Nucleus accumbens (tissue), 56 donors: ENCODE data around the gene HSH2D.
"Not testable (repeated sequence)": the region's sequence is repeated elsewhere in the genome, so short reads cannot be mapped to it uniquely, and the experiment has no call there.

ENCODE experiments used
- DNase-seq, 56 donors: peaks; one replicate each; lab custom pipeline; 2025; lab: John Stamatoyannopoulos, UW

The HSH2D gene

DNA sequence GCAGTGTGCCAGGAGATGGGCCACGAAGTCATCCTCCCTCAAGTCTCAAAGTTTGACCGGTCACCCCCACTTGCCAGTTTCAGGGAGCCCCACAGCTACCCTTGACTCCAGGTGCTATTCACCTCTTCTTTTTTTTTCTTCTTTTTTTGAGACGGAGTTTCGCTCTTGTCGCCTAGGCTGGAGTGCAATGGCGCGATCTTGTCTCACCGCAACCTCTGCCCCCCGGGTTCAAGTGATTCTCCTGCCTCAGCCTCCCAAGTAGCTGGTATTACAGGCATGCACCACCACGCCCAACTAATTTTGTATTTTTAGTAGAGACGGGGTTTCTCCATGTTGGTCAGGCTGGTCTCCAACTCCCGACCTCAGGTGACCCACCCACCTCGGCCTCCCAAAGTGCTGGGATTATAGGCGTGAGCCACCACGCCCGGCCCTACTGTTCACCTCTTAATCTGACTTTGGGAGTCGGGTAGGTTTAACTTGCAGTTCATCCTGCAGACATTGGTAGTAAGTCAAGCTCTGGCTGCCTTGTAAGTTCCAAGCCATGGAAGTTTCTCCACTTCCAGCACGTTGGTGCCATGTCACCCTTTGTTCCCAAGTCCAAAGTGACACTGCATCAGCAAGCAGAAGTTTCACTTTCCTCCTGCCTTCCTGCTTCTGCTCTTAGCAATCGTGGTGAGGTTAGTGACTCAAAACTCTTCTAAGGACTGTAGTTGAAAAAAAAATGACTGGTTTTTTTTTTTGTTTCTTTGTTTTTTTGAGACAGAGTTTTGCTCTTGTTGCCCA, 24.2 kb upstream of the HSH2D start:
- not testable (repeated sequence) for DNase-seq

DNA sequence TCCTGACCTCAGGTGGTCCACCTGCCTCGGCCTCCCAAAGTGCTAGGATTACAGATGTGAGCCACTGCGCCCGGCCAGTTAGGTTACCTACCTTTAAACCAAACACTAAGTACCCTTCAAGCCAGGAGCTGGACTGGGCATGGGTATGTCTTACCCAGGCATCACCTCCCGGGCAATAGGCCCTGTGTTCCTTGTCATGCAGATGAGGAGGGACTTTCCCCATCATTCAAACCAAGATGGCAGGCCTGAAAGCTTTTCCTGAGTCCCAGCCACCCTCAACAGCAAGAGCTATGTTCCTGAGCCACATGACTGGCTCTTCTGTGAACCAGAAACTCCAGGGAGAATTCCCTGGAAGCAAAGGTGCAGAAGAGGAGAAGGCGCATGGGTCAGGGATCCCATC, 22.3 kb upstream of the HSH2D start:
- DNase-seq = no peak

DNA sequence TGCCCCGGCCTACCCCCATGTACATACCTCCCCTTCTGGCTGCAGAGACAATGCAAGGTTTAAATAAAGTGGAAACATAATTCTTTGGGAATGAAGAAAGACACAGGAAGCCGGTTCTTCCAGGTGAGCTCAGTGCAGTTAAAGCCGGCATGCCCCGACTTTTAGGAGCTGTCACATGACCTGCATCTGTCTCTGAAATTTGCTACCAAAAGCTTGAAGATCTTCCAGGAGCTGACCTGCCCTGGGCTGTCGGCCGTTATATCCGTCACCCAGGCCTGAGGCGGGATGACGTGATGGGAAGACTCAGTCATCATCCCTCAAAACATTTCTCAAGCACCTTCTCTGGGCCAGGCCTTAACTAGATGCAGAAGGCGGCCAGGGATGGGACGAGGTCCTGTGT, 21.5 kb upstream of the HSH2D start:
- no peak for DNase-seq

DNA sequence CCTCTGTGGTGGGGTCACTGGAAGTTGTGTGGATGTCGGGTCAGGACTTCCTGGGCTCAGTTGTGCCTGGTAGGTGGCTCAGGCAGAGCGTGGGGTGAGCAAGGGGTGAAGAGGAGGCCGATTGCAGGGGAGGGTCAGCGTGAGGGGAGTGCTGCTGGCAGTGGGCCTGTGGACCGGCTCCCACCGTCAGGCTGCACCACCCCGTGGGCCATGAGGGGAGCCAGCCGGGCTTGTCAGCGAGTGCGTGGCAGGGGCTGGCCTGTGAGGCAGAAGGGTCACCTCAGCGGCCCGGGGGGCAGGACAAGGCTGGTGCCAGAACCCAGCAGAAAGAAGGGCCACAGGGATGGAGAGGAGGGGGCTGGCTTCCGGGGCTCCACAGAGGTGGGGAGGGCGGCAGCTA, 18.5 kb upstream of the HSH2D start:
- DNase-seq = no peak

DNA sequence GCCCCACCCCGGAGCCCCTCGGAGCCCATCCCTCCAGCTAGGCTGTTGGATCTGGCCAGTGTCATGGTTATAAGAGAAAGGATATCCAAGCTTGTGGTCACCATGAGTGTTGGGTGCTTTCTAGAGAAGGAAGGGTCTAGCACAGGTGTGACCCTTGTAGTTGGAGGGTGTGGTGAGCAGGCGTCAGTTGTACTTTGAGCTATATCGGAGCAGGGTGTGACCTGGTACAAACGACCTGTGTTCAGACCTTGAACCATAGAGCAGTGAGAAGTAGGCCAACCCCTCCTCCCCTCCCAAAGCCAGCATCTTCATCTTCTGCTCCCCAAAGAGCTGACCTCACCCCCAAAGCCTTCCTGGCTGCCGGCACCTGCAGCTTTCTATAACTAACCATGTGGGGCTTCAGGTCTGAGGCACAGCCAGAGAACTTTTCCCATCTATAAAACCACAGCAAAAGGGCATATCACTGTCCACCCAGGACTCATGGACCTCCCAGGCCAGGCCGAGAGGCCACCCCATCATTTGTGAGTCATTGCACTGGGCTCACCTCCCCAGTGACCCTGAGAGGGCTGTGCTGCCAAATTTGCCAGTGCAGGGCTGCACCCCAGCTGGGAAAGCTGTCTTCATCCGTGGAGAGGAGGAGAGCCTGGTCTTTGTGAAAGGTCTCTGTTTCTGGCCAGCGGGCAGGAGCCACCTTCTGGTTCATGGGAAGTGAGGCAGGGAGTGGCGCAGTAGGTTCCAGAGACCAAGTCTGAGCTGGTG, 17.6 kb upstream of the HSH2D start:
- DNase-seq = no peak

DNA sequence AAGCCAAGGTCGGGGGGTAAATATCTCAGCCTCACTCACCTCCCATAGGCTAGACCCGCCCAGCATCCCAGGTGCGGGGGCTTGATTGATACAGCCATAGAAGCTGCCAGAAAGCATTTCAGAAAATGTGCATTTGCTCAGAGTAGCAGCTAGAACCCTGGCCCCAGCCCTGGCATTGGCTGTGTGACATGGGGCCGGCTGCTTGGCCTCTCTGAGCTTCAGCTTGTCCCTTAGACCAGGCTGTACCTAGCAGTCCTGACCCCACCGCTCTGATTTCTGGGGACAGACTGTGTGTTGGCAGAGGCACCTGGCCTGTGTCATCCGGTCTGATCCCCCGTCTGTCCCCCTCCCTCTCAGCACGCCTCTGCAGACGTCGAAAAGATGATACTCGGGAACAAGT, 16.4 kb upstream of the HSH2D start:
- DNase-seq = no peak

DNA sequence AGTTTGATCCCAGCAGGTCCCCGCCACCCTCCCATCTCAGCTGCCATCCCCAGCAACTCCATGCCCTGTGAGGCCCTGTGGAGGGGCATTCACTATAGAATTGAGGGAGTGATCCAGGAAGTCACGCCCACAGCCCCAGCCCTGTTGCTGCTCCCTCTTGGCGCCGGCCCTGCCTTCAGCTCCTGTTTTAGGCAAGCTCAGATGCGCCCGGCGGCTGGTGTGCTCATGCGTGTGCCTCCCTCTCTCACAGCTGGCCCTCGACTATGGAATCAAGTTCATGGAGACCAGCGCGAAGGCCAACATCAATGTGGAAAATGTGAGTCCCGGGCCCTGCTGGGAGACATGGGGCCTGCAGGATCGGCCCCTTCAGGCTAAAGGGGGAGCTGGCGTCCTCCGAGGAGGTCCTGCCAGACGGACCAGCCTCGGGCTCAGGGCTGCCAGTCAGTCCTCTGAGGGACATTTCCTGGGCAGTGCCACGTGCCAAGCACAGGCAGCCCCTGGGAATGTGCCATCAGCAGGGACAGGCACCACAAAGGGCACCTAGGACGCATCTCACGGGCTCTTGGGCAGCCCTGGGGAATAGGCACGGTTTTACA, 15.6 kb upstream of the HSH2D start:
- DNase-seq = no peak

DNA sequence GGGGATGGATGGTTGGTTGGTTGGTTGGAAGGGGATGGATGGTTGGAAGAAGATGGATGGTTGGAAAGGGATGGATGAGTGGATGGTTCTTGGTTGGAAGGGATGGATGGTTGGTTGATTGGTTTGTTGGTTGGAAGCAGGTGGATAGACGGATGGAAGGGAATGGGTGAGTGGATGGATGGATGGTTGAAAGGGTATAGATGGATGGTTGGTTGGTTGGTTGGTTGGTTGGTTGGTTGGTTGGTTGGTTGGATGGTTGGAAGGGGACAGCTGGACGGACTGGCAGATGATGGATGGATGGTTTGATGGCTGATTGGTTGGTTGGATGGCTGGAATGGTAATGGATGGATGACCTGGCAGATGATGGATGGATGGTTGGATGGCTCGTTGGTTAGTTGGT, 11.8 kb upstream of the HSH2D start:
- DNase-seq = no peak

DNA sequence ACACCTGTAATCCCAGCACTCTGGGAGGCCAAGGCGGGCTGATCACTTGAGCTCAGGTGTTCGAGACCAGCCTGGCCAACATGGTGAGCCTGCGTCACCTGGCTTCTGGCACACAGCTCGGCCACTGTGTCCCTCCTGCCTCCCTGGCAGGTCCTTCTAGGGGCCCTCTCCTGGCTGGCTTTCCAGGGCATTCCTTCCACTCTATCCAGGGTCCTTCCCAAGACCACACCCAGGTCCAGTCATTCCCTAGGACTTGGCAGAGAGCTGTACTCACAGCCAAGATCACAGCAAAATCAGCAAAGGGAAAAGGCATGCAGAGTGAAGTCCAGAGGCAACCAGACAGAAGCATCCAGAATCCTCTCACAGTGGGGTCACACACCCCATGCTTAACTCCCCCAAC, 9.7 kb upstream of the HSH2D start:
- no peak for DNase-seq

DNA sequence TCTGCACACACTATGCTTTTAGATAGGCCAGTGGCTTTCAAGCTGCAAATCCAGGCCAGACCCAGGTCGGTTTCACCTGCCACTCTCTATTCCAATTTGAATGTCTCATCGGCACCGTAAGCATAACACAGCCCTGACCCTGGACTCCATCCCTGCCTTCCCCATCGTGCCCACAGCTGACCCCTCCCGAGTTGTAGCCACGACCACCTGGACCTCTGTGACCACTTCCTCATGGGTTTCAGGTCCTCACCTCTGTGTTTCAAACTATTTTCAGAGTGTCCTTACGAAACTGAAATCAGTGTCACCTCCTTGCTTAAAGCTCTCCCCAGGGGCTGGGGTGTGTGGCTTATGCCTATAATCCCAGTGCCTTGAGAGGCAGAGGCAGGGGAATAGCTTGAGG, 9.0 kb upstream of the HSH2D start:
- DNase-seq = no peak

DNA sequence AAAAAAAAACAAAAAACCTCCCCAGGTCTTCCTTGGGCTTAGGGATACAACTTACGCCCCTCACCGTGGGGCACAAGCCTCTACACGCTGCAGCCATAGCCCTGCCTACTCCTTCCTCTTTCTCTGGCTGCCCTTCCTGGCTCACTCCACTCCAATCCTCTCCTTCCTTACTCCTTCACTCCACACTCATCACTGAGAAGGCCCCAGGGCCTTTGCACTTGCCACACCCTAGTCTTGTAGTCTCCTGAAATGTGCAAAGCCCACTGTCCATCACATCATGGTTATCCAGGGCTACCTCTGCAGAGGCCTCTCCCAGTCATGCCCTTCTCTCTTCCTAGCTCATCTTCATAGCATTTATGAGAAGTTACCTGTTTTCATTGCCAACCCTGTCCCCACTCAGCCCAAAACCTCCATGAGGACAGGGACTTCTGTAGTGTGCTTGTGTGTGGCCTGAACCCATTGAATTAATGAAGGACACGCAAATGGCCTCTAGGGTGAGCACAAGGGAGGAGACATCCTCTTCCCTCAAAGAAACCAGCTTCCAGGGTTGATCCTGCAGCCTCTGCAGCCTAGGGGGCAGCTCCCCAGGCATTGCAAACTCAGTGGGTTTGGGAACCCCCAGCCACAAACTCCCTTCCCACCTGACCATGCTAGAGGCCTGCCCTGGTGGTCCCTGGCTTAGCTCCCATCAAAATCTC, 7.9 kb upstream of the HSH2D start:
- no peak for DNase-seq

DNA sequence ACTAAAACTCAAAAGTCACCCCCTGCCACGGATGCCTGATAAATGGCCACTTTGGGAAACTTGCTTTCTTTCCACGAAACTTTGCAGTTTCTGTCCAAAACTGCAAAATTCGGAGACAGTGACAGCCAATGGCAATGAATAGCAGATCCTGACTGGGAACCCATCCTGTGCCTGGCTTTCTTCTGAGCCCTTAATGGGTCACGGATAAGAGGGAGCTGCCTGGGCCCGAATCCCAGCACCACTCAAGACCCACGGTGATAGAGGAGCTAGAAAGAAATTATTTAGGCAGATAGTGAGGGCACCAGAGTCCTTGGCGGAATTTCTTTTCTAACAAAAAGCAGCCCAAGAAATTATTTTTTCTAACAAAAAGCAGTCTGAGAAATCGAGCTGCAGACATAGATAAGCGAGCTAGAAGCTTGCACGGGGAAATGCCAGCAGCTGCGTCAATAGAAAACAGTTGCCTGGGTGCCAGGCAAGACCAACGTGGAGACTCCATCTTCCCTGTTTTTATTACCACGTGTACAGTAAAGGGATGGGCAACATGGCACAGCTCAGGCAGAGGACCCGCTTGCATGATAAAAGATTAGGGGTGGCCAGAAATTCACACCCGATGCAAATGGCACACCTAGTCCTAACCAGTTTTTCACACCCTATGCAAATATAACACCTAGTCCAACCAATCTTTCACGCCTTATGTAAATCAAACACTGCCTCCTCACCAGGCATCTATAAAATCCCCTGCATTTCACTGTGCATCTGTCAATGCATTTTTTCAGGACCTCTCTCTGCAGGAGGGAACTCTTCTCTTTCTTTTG, 7.1 kb upstream of the HSH2D start:
- no peak for DNase-seq

DNA sequence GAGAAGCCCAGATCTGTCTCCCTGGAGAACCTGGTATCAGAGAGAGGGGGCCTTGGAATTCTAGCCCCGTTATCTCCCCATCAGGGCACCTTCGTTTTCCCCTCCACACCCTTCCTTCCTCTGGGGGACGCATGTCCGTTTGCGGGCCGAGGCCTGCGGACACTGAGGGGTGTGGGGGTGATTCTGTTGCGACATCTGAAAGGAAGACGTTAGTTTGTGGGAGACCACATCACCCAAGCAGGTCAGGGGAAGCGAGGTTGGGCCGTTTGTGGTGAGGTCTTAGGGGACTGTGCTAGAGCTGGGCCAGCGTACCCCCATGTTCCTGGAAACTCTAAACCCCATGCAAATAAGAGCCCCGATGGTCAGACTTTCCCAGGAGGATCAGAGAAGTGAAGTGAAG, 3.7 kb upstream of the HSH2D start:
- DNase-seq = no peak

DNA sequence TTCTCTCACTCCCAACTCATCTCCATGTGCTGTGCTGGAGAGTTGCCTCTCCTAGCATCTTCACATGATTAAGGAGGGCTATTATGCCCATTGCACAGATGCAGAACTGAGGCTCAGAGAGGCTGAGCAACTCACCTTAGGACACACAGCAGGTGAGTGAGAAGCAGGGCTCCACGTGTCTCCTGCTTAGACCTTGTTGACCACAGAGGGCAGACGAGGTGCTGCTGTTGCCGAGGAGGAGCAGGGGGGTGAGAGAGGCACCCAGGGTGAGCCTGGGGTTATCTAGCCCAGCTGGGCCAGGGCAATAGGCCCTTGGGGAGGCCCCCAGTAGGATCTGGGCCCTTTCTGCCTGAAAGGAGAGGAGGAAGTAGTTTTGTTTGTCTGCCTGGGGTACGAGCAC, 2.4 kb upstream of the HSH2D start:
- no peak for DNase-seq

DNA sequence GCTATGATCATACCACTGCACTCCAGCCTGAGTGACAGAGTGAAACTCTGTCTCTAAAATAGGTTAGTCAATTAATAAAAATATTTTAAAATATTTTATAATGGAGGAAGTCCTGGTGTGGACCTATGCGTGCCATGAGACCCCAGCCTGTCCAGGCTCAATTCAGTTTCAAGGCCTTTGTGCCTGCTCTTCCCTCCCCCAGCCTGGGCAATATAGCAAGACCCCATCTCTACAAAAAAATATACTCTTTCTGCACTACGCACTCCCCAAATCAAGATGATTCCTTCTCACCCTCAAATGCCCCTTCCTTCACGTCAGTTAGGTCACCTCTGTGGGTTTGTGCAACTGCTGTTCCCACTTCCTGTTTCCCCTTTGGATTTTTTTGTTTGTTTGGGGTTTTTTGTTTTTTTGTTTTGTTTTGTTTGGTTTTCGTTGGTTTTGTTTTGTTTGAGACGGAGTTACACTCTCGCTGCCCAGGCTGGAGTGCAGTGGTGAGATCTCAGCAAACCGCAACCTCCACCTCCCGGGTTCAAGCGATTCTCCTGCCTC, 1.4 kb upstream of the HSH2D start:
- no peak for DNase-seq

DNA sequence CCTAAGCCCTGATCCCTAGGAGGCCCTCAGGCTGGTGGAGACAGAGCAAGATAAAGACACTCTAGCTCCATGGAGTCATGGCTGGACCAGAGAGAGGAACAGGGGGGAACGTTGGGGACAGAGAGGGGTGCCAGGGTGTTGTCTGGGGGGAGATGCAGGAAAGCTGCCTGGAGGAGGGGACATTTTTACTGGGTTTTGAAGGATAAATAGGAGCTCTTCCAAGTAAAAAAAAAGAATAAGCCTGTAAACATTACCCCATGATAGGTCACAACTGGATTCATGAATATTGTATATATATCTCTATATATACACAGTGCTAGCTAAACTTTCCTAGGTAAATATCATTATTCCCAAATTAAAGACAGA, 714 bp downstream of the HSH2D start:
- no peak for DNase-seq

DNA sequence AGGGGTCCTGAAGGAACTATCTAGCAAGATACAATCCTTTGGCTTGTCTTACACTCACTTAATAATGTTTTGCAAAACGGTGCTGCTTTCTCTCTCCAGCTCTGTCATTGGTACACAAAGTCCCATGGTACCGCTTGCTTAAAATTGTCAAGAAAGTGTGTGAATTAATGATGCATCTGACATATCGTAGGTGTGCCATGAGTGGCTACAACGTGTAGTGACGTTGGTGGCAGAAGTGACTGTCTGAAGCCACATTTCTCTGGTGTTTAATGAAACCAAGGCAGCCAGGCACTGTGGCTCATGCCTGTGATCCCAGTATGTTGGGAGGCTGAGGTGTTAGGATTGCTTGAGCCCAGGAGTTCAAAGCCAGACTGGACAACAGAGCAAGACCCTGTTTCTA, 2.6 kb downstream of the HSH2D start:
- no peak for DNase-seq

DNA sequence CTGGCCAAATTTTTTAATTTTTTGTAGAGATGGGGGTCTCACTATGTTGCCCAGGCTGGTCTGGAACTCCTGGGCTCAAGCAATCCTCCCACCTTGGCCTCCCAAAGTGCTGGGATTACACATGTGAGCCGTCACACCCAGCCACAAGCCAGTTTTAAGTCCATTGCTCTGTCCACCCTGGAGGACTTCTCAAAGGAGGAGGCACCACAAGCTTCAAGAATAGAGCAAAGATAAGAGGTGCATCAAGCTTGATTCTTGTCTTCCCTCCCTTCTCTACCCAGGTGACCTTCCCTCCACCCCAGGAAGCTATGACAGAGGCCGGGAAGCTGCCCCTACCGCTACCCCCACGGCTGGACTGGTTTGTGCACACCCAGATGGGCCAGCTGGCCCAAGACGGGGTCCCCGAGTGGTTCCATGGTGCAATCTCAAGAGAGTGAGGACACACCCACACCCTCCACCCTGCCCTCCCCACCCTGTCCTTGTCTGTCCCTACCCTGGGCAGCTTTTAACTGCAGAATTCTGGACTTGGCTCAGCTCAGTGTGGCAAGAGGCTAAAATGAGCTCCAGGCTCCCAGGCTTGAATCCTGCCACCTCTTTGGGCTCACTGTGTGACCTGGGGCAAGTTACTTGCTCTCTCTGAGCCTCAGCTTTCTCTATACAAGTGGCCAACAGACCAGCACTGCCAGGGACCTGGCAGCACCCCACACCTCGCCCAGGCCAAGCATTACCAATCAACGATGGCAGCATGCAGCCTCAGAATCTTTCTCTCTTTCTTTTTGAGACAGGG, 5.2 kb downstream of the HSH2D start:
- DNase-seq = no peak

DNA sequence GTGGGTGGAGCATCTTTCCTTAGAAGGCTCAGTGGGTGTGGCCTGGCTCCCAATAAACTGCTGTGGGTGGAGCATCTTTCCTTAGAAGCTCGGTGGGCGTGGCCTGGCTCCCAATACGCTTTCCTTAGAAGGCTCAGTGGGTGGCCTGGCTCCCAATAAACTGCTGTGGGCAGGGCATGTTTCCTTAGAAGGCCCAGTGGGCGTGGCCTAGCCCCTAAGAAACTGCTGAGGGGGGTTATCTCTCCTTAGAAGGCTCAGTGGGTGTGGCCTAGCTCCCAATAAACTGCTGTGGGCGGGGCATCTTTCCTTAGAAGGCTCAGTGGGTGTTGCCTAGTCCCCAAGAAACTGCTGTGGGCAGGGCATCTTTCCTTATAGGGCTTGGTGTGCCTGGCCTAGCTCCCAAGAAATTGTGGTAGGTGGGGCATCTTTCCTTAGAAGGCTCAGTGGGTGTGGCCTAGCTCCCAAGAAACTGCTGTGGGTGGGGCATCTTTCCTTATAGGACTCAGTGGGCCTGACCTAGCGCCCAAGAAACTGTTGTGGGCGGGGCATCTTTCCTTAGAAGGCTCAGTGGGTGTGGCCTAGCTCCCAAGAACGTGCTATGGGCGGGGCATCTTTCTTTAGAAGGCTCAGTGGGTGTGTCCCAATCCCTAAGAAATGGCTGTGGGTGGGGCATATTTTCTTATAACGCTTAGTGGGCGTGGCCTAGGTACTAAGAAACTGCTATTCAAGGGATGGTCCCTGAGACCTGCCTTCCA, 10.3 kb downstream of the HSH2D start:
- DNase-seq = no peak
